KOPT-K1 (cell line): ENCODE results near the gene STMN3.
A peak's percentile ranks its signal among the peaks of the same experiment; 100 is the strongest.
"Not testable (repeated sequence)": the region's sequence is repeated elsewhere in the genome, so short reads cannot be mapped to it uniquely, and the experiment has no call there.

Source experiments
- H3K27ac ChIP-seq: fragments of 200-600 bp; sonication (generic); 2 replicates; pipeline ENCODE4 v1.5.1; 2016; ENCODE audit warnings: antibody characterized with exemption, mild to moderate bottlenecking, low read depth, low read length; ENCODE audit not compliant: poor library complexity, severe bottlenecking
- H3K36me3 ChIP-seq: fragments of 200-600 bp; sonication (generic); 2 replicates; pipeline ENCODE4 v1.5.1; 2017; ENCODE audit warnings: antibody characterized with exemption, mild to moderate bottlenecking, low read length, moderate library complexity; ENCODE audit not compliant: insufficient read depth
- H3K9me3 ChIP-seq: fragments of 200-600 bp; sonication (generic); 2 replicates; pipeline ENCODE4 v1.5.1; 2017; ENCODE audit warnings: antibody characterized with exemption, low read length, mild to moderate bottlenecking; ENCODE audit not compliant: insufficient read depth, poor library complexity, severe bottlenecking

The STMN3 gene

GRCh38 chr20:63657937-63658748, 4.9 kb upstream of the STMN3 start, which contains the start of gene RTEL1:
RTEL1 (plus strand) TSS chr20:63658312; CDS start chr20:63659403, 1,091 bp downstream.
- peak within 1 kb of the TSS; percentile 89 for H3K27ac ChIP-seq

GRCh38 chr20:63657260-63657936, 4.2 kb upstream of the STMN3 start:
- H3K9me3 ChIP-seq = no peaks in the 10 kb centered on the region
- H3K36me3 ChIP-seq = peaks cover 22% of the 10 kb centered on the region; the same call in 1 of the 2 replicates
- H3K27ac ChIP-seq = peak overlapping the region; percentile 89

More at GRCh38 chr20:63657937-63658748, 4.9 kb upstream of the STMN3 start, which contains the start of gene RTEL1:
- H3K36me3 ChIP-seq = peaks cover 30% of the 10 kb centered on the region; the same call in 1 of the 2 replicates
- H3K9me3 ChIP-seq = no peaks in the 10 kb centered on the region

GRCh38 chr20:63656451-63656850, 3.2 kb upstream of the STMN3 start:
- H3K27ac ChIP-seq = no peak overlapping the region
- no peaks in the 10 kb centered on the region for H3K9me3 ChIP-seq
- H3K36me3 ChIP-seq = peaks cover 13% of the 10 kb centered on the region; the same call in 1 of the 2 replicates

DNA sequence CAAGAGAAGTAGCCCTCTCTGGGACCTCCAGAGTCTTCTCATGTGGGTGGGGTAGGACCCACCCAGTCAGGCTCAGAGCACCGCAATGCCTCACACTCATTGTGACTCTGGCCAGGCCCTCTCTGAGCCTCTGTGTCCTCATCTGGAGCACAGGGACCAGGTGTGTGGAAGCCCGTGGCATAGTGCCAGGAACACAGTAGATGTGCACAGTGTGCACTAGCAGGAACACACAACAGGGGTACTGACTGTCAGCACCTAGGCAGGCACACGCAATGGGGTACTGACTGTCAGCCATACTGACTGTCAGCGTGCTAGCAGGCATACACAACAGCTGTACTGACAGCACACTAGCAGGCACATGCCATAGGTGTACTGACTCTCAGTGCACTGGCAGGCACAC, 2.0 kb upstream of the STMN3 start:
- Histone ChIP-seq H3K9me3 (no peaks in the 10 kb centered on the region), H3K27ac (peak overlapping the region; percentile 92), H3K36me3 (peaks cover under 1% of the 10 kb centered on the region; the same call in 1 of the 2 replicates)

- H3K27ac ChIP-seq = peak overlapping the region; percentile 92
- H3K9me3 ChIP-seq = no peaks in the 10 kb centered on the region
- peaks cover 3% of the 10 kb centered on the region for H3K36me3 ChIP-seq
These were observed 897 bp upstream of the STMN3 start for GRCh38 chr20:63653974-63654668.

DNA sequence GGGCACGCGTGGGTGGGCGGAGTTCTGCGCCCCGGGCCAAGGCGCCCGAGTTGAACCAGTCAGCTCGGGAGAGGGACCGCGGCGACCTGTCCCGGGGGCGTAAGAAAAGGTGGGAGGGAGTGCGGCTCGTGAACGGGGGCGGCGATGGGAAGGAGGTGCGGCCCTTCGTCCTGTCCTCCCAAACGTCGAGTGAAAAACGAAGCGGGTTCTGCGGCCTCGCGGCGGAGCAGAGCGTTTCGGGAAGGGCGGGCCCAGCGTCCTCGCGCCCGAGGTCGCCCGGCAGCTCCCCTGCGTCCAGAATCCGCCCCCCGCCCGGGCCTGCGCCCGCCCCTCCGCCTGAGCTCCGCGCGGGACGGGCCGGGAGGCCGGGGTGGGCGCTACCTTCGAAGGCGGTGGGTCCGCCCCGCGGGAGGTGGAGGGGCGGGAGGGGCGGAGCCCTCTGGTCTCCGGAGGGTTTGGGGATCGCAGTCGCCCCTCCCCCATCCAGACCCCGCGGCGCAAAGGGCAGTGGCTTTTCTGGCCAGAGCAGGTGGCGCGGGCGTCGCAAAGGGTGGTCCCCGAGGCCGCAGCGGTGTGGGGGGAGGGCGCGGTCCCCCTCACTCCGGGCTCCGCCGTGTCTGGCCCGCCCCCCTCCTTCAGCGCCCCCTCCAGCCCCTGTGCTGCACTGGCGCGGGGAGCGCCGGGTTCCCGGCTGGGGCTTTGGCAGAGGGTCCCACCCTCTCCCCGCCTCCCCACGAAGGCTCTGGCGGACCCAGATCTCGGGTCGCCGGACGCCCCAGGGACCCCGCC, 838 bp downstream of the STMN3 start:
- peak overlapping the region; percentile 92 for H3K27ac ChIP-seq
- peaks cover 15% of the 10 kb centered on the region for H3K36me3 ChIP-seq

DNA sequence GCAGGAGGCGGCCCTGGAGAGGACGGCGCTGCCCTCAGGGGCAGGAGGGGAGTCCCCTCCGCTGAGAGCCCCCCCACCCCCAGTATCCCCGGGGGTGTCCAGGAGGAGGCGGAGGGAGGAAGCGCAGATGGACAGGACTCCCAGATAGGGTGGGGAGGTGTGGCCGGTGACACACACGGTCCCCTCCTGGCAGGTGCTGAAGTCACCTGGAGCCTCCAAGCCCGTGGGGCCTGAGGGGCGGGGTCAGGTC, 1.4 kb downstream of the STMN3 start:
- Histone ChIP-seq H3K27ac (peak overlapping the region; percentile 92), H3K36me3 (peaks cover 15% of the 10 kb centered on the region), H3K9me3 (no peaks in the 10 kb centered on the region)

More for the DNA sequence above, 838 bp downstream of the STMN3 start:
- no peaks in the 10 kb centered on the region for H3K9me3 ChIP-seq

DNA sequence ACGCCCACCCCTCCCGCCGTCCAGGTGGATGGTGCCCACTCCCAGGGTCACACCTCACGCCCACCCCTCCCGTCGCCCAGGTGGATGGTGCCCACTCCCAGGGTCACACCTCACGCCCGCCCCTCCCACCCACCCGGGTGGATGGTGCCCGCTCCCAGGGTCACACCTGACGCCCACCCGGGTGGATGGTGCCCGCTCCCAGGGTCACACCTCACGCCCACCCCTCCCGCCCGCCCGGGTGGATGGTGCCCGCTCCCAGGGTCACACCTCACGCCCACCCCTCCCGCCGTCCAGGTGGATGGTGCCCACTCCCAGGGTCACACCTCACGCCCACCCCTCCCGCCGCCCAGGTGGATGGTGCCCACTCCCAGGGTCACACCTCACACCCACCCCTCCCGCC, 2.7 kb downstream of the STMN3 start:
- H3K27ac ChIP-seq, H3K9me3 ChIP-seq: not testable (repeated sequence)
- H3K36me3 ChIP-seq = peaks cover 21% of the 10 kb centered on the region

DNA sequence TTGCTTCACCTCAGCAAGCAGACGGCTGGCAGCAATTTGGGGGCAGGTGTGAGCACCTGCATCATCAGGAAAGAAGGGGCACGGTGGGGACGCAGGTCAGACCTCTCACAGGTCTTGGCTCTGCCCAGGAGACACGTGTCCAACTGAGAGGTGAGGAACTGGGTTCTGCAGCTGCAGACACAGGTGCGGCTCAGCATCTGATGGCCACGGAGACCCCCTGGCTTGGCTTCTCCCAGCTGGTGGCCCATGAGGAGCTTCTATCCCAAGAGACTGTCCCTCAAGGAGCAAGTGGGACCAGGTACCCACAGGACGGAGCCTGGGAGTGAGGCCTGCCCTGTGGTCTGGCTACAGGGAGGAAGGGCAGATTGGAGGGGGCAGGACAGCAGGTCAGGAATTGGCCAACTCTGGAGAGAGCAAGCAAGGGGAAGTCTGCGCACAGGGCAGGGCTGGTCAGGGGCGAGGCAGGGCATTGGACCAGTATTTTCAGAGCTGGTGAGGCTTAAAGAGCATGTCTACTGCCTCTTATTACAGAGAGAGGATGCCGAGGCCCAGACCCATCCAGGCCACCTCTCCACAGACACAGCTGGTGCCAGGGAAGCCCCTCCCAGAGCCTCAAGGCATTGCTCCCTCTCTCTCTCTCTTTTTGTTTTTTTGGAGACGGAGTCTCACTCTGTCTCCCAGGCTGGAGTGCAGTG, 4.2 kb downstream of the STMN3 start:
- Histone ChIP-seq H3K9me3 (no peaks in the 10 kb centered on the region), H3K36me3 (peaks cover 21% of the 10 kb centered on the region), H3K27ac (no peak overlapping the region)

- no peak overlapping the region for H3K27ac ChIP-seq
- peaks cover 21% of the 10 kb centered on the region for H3K36me3 ChIP-seq
- no peaks in the 10 kb centered on the region for H3K9me3 ChIP-seq
These were observed 5.0 kb downstream of the STMN3 start for GRCh38 chr20:63648190-63648589.

GRCh38 chr20:63645218-63645617, 8.0 kb downstream of the STMN3 start:
- no peaks in the 10 kb centered on the region for H3K9me3 ChIP-seq
- H3K36me3 ChIP-seq = peaks cover 22% of the 10 kb centered on the region
- no peak overlapping the region for H3K27ac ChIP-seq

DNA sequence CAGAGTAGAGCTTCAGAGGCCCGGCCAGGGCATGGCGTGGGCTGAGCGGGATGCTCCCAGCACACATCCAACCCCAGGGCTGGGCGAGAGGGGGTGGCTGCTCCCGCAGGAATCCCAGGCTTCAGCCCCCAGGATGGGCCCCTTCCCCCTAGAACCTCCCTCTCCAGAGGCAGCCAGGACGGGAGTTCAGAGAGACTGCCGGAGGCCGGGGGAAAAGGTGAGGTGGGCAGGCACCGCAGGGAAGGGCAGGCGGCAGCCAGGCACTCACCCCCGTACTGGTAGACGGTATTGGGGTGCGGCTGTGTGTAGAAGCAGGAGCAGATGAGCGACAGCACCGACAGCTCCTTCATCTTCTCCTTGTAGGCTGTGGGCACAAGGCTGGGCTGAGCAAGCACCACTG, 9.3 kb downstream of the STMN3 start:
- Histone ChIP-seq H3K36me3 (peaks cover 23% of the 10 kb centered on the region), H3K9me3 (no peaks in the 10 kb centered on the region), H3K27ac (no peak overlapping the region)

DNA sequence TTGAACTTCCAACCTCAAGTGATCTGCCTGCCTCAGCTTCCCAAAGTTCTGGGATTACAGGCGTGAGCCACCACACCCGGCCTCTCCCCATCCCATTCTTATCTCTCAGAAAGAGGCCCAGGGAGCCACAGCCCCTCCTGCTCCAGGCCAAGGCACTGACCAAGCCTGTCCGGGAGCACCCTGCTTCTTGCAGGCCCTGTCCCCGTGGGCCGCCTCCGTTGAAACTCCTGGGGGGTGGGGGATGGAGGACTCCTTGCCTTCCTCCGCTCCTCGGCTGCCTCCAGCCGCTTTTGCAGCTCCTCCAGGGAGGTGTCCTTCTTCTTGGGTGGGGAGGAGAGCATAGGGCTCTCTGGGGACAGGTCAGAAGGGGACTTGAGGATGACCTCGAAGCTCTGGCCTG, 9.7 kb downstream of the STMN3 start:
- H3K9me3 ChIP-seq = no peaks in the 10 kb centered on the region
- H3K36me3 ChIP-seq = peaks cover 19% of the 10 kb centered on the region
- H3K27ac ChIP-seq = no peak overlapping the region

GRCh38 chr20:63642527-63643247, 10.5 kb downstream of the STMN3 start:
- Histone ChIP-seq H3K9me3 (no peaks in the 10 kb centered on the region), H3K27ac (no peak overlapping the region), H3K36me3 (peaks cover 13% of the 10 kb centered on the region)
